H1 (cell line): ENCODE measurements around the gene MRFAP1L1. TPM values are rescaled to one million over a fixed set of nuclear protein-coding genes. Genes with fewer than 3 reads are reported as not detected.

ENCODE experiments used
- KDM1A ChIP-seq: fragments of 200-600, 300-600 bp; sonication (generic); IDR thresholded peaks from 2 replicates; pipeline ENCODE4 v1.7.1; 2016; ENCODE audit warnings: mild to moderate bottlenecking, low read length, borderline replicate concordance
- polyA plus RNA-seq, 7 experiments: library from polyadenylated mRNA; depleted of rRNA in 3 of 7; stranded (reverse) in 5 of 7; unstranded in 2 of 7; fragments of >200 nt in 5 of 7; fragments of 200-250 nt in 2 of 7; gene quantifications; 1 replicate in 5 of 7; 2 replicates in 1 of 7; 4 replicates in 1 of 7; pipeline versions ENCODE4 v1.2.1 to v1.2.3, GENCODE V29; 2011 to 2013; ENCODE audit warnings: missing spikeins in 2 of 7, mixed read lengths in 2 of 7
- total RNA-seq: library from RNA; stranded (reverse); fragmentation: NEBNext Ultra II Directional; extraction: Animal tissue kit (Norgen Biotek cat#: 25700); gene quantifications from 2 replicates; pipeline ENCODE4 v1.2.1, GENCODE V29; 2021

MRFAP1L1 gene
- total and polyA plus RNA-seq, 2 of the 8 experiments (the other 6 are each of a cell fraction or from before 2014, with no cell fraction given): 26.8 to 54.3 TPM

GRCh38 chr4:6718932-6719610 is 9.4 kb upstream of the MRFAP1L1 start (continued):
- TF ChIP-seq KDM1A: no peak
